Endothelial cell of umbilical vein (primary cell): ENCODE results near the gene ANKHD1. TPM values are rescaled to one million over a fixed set of nuclear protein-coding genes. Genes with fewer than 3 reads are reported as not detected.

ENCODE experiments used
- BruUV-seq: library from RNA; stranded (reverse); fragments of 400-500 nt; replicated peaks from 2 replicates; lab custom pipeline; 2021; lab: Mats Ljungman, UMichigan
- CTCF ChIA-PET: fragments of 300-600, 350-600 bp; sonication (Branson Sonifier 250); formaldehyde crosslinking; loops from one replicate; lab custom pipeline; 2021; ENCODE audit warnings: antibody characterized with exemption, inconsistent platforms; lab: Charles Lee
- POLR2A ChIA-PET: fragments of 300-600, 350-600 bp; sonication (Branson Sonifier 250); formaldehyde crosslinking; loops from one replicate; lab custom pipeline; 2021; ENCODE audit warnings: antibody characterized with exemption, inconsistent platforms; lab: Charles Lee
- DNase-seq: peaks from one replicate; pipeline ENCODE4 v3.0.0-alpha.2; 2011; ENCODE audit warnings: low read depth, low spot score
- FAIRE-seq: peaks from 2 replicates; lab custom pipeline; 2011; peaks lifted over from hg19 to GRCh38; lab: Jason Lieb, UNC
- H2AFZ ChIP-seq: 2 replicates; pipeline ENCODE4 v1.6.0; 2012; ENCODE audit warnings: low read depth, low read length, control low read depth, inconsistent platforms
- H3K27ac ChIP-seq: 2 replicates; pipeline ENCODE4 v1.5.1; 2011; ENCODE audit warnings: low read depth, mild to moderate bottlenecking, control low read depth, low read length, moderate library complexity; ENCODE audit not compliant: insufficient read depth
- H3K27me3 ChIP-seq, 2 experiments: 2 replicates each; pipeline versions ENCODE4 v1.6.0 to v1.6.1; 2011; ENCODE audit warnings: low read length in 2 of 2, mixed read lengths in 1 of 2; ENCODE audit not compliant: control insufficient read depth in 2 of 2, insufficient read depth in 2 of 2
- H3K36me3 ChIP-seq, 2 experiments: 2 replicates in 1 of 2; 3 replicates in 1 of 2; pipeline ENCODE4 v1.5.1; 2011; ENCODE audit warnings: low read length in 2 of 2, mild to moderate bottlenecking in 1 of 2, moderate library complexity in 1 of 2; ENCODE audit not compliant: control insufficient read depth in 2 of 2, insufficient read depth in 2 of 2; ENCODE audit errors: extremely low read depth in 1 of 2
- H3K4me1 ChIP-seq: 3 replicates; pipeline ENCODE4 v1.5.1; 2011; ENCODE audit warnings: mild to moderate bottlenecking, low read length; ENCODE audit not compliant: control insufficient read depth, insufficient read depth; ENCODE audit errors: extremely low read depth
- H3K4me2 ChIP-seq: 2 replicates; pipeline ENCODE4 v1.6.1; 2011; ENCODE audit warnings: low read length, control low read depth, mixed read lengths; ENCODE audit not compliant: insufficient read depth
- H3K4me3 ChIP-seq, 3 experiments: fragments of 200-600 bp in 1 of 3; sonication (generic), shearing (Covaris generic) in 1 of 3; replicated peaks in 1 of 3; 2 replicates each; pipeline ENCODE4 v1.5.1; 2011 to 2016; ENCODE audit warnings: control low read depth in 3 of 3, low read length in 3 of 3, mild to moderate bottlenecking in 2 of 3, inconsistent platforms in 1 of 3, low read depth in 1 of 3, moderate library complexity in 1 of 3; ENCODE audit not compliant: insufficient read depth in 1 of 3
- H3K79me2 ChIP-seq: 2 replicates; pipeline ENCODE4 v1.6.0; 2012; ENCODE audit warnings: low read length, inconsistent platforms; ENCODE audit not compliant: control insufficient read depth, insufficient read depth
- H3K9ac ChIP-seq: replicated peaks from 2 replicates; pipeline ENCODE3; 2011; ENCODE audit warnings: low read length, control low read depth; ENCODE audit not compliant: insufficient read depth; ENCODE audit errors: extremely low read depth
- H3K9me1 ChIP-seq: replicated peaks from 3 replicates; pipeline ENCODE4 v1.6.0; 2011; ENCODE audit warnings: mild to moderate bottlenecking, low read length; ENCODE audit not compliant: control insufficient read depth, insufficient read depth; ENCODE audit errors: extremely low read depth
- H3K9me3 ChIP-seq: replicated peaks from 2 replicates; pipeline ENCODE4 v1.5.1; 2012; ENCODE audit warnings: low read length, inconsistent platforms; ENCODE audit not compliant: control insufficient read depth, insufficient read depth
- H4K20me1 ChIP-seq: replicated peaks from 2 replicates; pipeline ENCODE3; 2011; ENCODE audit warnings: mild to moderate bottlenecking, low read length; ENCODE audit not compliant: control insufficient read depth, insufficient read depth; ENCODE audit errors: extremely low read depth
- CTCF ChIP-seq, 2 donors: IDR thresholded peaks; 1 replicate in 1 of 2; 2 replicates in 1 of 2; pipeline ENCODE4 v1.5.1; 2011; ENCODE audit warnings: low read length in 2 of 2, mild to moderate bottlenecking in 2 of 2, moderate library complexity in 2 of 2, control low read depth in 1 of 2, inconsistent platforms in 1 of 2, low read depth in 1 of 2; ENCODE audit not compliant: insufficient read depth in 1 of 2; ENCODE audit errors: extremely low read depth in 1 of 2
- EZH2 ChIP-seq: IDR thresholded peaks from 2 replicates; pipeline ENCODE4 v1.6.1; 2012; ENCODE audit warnings: borderline replicate concordance, low read depth, mild to moderate bottlenecking, moderate library complexity, low read length, inconsistent platforms; ENCODE audit not compliant: severe bottlenecking
- FOS ChIP-seq: IDR thresholded peaks from 2 replicates; pipeline ENCODE4 v1.6.1; 2011; ENCODE audit warnings: mild to moderate bottlenecking, low read length, moderate library complexity, borderline replicate concordance; ENCODE audit not compliant: insufficient read depth
- GATA2 ChIP-seq: IDR thresholded peaks from 2 replicates; pipeline ENCODE4 v1.7.0; 2011; ENCODE audit warnings: low read depth, mild to moderate bottlenecking, moderate library complexity, mixed read lengths, low read length; ENCODE audit not compliant: insufficient read length, insufficient read depth
- JUN ChIP-seq: IDR thresholded peaks from 2 replicates; pipeline ENCODE4 v1.6.1; 2011; ENCODE audit warnings: borderline replicate concordance, low read depth; ENCODE audit not compliant: insufficient read length, insufficient read depth
- MAX ChIP-seq: IDR thresholded peaks from 2 replicates; pipeline ENCODE4 v1.6.1; 2011; ENCODE audit not compliant: insufficient read depth, insufficient read length
- MYC ChIP-seq: IDR thresholded peaks from one replicate; pipeline ENCODE4 v1.6.1; 2011; ENCODE audit warnings: mild to moderate bottlenecking, low read depth, low read length
- POLR2A ChIP-seq: IDR thresholded peaks from 2 replicates; pipeline ENCODE4 v1.6.1; 2012; ENCODE audit warnings: low read depth, mild to moderate bottlenecking, control low read depth, low read length
- POLR2AphosphoS5 ChIP-seq: IDR thresholded peaks from 2 replicates; pipeline ENCODE4 v1.6.1; 2012; ENCODE audit warnings: low read depth, mild to moderate bottlenecking, control low read depth, low read length, moderate library complexity; ENCODE audit not compliant: insufficient read depth
- dilution Hi-C: fragments of 300-500 bp; cut with MboI; formaldehyde crosslinking; loops from one replicate; pipeline ENCODE4 v1.15.0; 2019; ENCODE audit warnings: low sequenced_read_pairs; ENCODE audit not compliant: extremely low pct_ligation_motif_present
- intact Hi-C: fragments of 100-400 bp; cut with micrococcal nuclease; formaldehyde crosslinking; loops from one replicate; pipeline ENCODE4 v1.10.0; 2022
- polyA plus RNA-seq, 4 experiments: library from polyadenylated mRNA; depleted of rRNA in 3 of 4; stranded (reverse) in 3 of 4; unstranded in 1 of 4; fragments of >200 nt; gene quantifications; 2 replicates each; pipeline versions ENCODE4 v1.2.1 to v1.2.3, GENCODE V29; 2011 to 2012; ENCODE audit warnings: missing spikeins in 1 of 4
- total RNA-seq: library from RNA; stranded (reverse); gene quantifications from 2 replicates; pipeline ENCODE4 v1.2.3, GENCODE V29; 2021

ANKHD1 gene
- total and polyA plus RNA-seq, 2 donors (not counting 3 experiments of a cell fraction or from before 2014, with no cell fraction given): 56.1 to 87.0 TPM

DNA sequence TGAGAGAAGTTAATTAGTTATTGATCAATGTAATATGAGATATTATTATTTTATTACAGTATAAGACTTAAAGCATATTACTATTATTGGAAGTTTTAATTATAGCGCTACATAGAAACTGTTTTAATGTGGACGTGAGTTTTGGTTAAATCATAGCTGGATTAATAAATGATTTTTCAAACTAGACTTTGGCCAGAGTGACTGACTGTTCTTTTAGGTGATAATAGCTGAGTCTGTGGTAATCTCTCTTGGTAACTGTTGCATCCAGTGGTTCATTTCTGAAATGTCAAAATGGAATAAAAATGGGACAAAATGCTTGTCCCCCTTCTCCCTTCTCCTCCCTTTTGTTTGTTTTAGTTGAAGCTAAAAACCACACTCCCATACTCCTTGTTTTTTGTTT, 28.1 kb downstream of the ANKHD1 start:
- H3K9me3 ChIP-seq: no peaks in the 10 kb centered on the region
- no TSS peak for BruUV-seq
- dilution Hi-C loops (no loop called here), intact Hi-C loops (no loop called here)
- no peak for TF ChIP-seq CTCF (IDR thresholded peaks at IDR 0.05; ENCODE audit: extremely low read depth in 1 of 2, insufficient read depth in 1 of 2, low read depth in 1 of 2, low read length in 2 of 2)
- TF ChIP-seq EZH2: no peak
- TF ChIP-seq POLR2A: no peak
- no peak for TF ChIP-seq MAX
- TF ChIP-seq FOS: no peak
- no peak for TF ChIP-seq POLR2AphosphoS5
- no peak for TF ChIP-seq MYC
- no peak for TF ChIP-seq JUN
- TF ChIP-seq GATA2: no peak
- H3K27me3 ChIP-seq: no peaks in the 10 kb centered on the region
- no peak for DNase-seq
- H3K9me1 ChIP-seq: no peaks in the 10 kb centered on the region
- H2AFZ ChIP-seq: no peak overlapping the region
- no peaks in the 10 kb centered on the region for H3K4me1 ChIP-seq
- no peak for FAIRE-seq
- ChIA-PET POLR2A (interaction anchor here (0.7 kb wide), 1 partner anchor 40 kb away, joined by 4 read pairs; no protein-coding TSS in a partner anchor), CTCF (interaction anchor here (1.1 to 2.3 kb wide), 3 partner anchors 11 to 57 kb away, joined by 3 to 6 read pairs (median 6); partner anchors contain the start of gene ANKHD1)
- H4K20me1 ChIP-seq: peaks cover 13% of the 10 kb centered on the region
- H3K36me3 ChIP-seq: no peaks in the 10 kb centered on the region
- no peak overlapping the region for H3K4me3 ChIP-seq
- no peak overlapping the region for H3K4me2 ChIP-seq
- peaks cover 58% of the 10 kb centered on the region for H3K79me2 ChIP-seq
- H3K27ac ChIP-seq: no peak overlapping the region
- H3K9ac ChIP-seq: no peak overlapping the region
